NCI-H1436 (cell line): Measurements from ENCODE around the gene SLC38A2.

Source experiments
- DNase-seq: peaks from one replicate; lab custom pipeline; 2025; lab: John Stamatoyannopoulos, UW

The SLC38A2 gene

DNA sequence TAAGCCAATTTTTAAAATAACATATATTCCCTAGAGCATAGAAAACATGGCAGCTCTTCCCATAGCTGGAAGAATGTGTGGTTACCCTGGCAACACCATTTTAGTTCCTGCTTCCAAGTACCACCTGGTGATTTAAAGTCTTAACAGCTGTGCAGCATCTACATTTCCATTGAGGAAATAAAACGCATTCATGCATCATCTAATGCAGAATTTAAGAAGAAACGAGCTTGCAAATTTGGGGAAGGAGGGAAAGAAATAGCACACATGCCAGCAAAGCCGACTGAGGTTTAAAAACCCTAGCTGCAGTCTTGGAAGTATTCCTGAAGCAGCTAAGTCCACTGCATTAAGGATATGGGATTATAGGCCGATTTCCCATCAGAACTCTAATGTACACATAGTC lies 22.8 kb upstream of the SLC38A2 start:
- no peak for DNase-seq

- DNase-seq: no peak
These were observed 19.1 kb upstream of the SLC38A2 start for GRCh38 chr12:46391630-46392029.

GRCh38 chr12:46390881-46391280 lies 18.3 kb upstream of the SLC38A2 start:
- DNase-seq: no peak

- no peak for DNase-seq
These were observed 17.7 kb upstream of the SLC38A2 start for GRCh38 chr12:46390304-46390703.

DNA sequence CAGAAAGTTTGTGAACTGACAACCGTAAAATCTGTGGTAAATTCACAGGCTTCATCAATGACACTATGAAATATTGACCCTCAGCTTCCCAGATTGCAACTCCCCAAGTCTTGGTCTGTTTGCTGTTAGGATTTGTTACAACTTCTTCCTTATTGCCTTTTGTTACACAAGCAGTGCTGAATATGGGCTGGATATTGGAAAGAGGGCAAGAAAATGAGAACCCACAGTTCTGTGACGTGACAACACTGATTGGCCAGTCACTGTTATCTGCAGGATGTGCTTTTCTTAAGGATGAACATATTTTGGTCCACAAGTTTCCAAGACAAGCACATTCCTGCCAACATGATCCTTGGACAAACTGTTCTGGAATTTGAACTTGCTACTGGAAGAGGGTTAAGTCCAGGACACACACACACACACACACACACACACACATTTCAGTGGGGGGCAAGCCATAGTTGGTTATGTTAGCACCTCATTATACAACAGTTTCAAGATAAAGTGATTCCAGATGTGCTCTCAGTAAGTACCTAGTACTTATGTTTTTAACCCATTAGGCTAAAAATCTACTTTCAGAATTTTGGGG lies 16.6 kb upstream of the SLC38A2 start:
- DNase-seq: no peak

DNA sequence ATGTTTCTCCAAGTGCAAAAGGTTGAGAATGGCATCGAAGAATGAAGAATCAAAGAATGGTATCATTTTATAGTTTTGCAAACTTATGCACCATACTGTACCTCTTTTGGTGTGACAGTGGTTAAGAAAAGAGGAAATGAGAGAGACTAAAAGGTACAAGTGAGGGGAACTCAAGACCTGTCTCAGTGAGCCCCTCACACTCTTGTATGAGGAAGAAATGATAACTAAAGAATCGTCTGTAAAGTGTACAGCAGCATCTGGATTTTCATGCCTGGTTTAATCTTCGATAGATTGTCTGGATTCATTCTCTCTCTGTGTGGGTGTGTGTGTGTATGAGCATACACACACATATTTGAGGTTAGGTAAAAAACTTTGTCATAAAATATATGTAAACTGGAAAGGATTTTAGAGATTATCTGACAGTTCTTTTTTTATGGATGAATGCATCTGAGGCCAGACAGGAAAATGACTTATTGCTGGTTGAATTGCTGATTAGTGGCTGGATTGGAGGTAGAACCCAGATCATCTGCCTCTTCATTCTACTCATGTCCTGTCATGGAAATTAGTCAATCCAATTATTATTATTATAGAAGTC lies 16.0 kb upstream of the SLC38A2 start:
- no peak for DNase-seq

DNA sequence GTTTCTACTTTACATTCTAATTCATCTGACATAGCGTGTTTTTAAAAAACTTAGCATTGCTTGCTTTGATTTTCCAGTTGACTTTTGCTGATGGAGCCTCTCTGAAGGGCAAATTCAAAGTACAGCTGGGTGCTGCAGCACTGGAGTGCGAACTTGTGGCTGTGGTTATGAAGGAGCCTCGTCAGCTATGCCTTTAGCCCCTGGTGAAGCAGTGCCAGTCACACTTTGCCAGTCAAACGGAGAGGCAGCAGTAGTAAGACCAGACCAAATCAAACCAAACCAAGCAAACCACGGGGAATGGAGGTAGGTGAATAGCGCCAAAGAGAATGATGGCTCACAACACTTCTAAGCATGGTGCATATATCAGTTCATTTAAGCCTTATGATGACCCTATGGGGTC lies 15.1 kb upstream of the SLC38A2 start:
- DNase-seq: no peak

DNA sequence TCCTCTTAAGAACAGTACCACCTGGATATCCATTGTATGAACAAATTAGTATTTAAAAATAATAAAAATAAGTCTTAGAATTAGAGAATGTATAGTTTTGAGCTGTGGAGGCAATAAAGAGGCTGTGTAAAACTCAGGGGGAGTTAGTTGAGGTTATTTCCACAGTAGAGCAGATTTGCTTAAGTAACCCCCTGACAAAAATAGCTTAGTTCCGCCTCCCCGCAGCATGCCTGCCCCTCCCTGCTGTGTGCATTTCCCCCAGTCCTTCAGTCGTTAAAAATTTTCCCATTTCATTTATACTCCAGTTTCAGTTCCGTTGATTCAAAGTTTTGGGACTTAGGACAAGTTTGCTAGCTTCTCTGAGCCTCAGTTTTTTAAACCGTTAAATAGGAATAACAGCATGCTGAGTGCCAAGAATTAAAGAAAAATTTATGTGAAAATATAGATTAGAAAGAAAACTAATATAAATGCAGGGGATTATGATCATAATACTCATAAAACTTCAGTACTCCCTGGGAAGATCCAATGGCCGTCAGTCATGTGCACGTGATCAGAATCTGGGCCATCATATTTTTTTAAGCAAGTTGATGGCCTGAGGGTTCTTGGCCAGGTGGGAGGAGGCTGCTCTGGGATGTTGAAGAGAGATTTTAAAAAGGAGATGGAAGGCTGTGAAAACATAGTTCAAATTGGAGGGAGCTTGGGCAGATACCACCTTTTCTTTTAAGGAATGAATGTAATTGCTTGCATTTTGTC lies 14.5 kb upstream of the SLC38A2 start:
- DNase-seq: no peak

DNA sequence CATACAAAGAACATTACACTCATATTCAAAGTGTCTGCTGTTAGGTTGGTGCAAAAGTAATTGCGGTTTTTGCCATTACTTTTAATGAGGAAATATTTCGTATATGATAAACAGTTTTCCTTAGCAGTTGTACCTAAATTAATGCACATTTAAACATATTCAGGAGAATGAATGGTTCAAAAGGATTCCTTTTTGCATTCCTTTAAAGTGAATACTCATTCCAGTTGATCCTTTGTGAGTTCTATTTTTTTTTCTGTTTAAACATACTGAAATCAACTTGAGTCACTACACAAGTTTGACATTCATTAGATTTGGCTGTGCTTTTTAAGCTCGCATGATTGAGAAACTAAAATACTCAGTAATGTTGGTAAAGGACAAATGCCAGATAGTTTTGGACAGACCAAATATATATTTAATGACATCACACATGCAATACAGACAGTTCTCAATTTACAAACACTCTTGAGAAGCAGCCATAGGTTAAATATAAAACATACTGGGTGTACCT lies 13.8 kb upstream of the SLC38A2 start:
- DNase-seq: no peak

DNA sequence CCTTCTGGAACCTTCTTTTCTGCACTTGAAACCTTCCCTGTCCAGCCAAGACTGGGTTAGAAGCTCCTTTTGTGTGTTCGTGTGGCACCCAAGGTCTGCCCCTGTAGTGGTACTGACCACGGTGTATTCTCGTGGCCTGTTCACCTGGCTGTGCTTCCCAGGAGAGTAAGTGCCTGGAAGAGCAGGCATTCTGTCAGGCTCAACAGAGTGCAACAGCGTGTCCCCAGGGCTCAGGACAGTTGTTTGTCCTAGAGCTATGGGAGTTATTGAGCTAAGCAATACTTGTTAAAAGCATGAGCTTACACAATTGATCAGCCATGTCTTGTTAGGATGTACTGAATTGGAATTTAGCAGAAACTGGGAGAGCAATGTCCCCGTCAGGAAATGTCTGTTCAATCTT lies 12.9 kb upstream of the SLC38A2 start:
- DNase-seq: no peak

- no peak for DNase-seq
These were observed 12.1 kb upstream of the SLC38A2 start for GRCh38 chr12:46384451-46385309.

GRCh38 chr12:46383654-46384450 lies 11.3 kb upstream of the SLC38A2 start:
- peak; percentile 46 for DNase-seq

GRCh38 chr12:46382964-46383653 lies 10.5 kb upstream of the SLC38A2 start:
- peak; percentile 94 for DNase-seq

DNA sequence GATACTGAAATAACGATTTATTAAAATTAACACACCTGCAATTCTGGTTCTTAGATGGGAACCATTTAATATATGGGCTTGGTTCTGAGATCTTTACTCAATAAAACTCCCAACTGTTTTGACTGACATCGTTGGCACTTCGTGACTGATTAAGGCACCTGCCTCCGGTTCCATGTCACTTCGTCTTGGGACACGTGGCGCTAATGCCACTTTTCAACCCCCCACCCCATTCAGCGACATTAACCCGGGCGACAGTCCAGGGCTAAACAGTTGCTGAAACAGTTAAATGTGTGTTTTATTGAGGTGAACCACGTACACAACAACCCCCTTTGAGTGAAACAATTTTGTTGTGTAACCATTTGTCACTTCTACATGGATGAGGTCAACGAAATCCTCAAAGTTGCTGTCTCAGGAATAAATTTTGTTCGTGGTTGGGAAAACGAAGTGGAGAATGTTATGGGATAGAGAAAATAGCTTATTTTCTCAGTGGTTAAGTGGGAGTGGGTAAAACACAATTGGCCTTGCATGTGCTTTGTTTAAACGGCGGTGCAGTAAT lies 9.9 kb upstream of the SLC38A2 start:
- DNase-seq: no peak

DNA sequence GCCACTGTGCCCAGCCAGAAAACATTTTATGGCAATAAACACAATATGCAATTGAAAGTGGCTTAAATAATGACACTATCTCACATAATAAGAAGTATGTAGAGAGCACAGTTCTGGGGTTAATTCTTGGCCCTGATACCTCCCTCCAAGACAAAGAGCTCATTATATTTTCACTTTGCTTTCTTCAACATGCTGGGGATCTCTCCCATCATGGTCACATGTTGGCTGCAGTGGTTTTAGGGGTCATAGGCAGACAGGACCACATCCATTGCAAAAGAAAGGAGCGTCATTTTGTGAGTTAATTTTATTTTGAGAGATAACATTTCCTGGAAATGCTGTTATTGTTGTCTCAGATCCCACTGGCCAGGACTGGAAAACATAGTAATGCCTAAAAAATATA lies 8.3 kb upstream of the SLC38A2 start:
- DNase-seq: no peak

GRCh38 chr12:46380022-46380796 lies 7.6 kb upstream of the SLC38A2 start:
- no peak for DNase-seq

DNA sequence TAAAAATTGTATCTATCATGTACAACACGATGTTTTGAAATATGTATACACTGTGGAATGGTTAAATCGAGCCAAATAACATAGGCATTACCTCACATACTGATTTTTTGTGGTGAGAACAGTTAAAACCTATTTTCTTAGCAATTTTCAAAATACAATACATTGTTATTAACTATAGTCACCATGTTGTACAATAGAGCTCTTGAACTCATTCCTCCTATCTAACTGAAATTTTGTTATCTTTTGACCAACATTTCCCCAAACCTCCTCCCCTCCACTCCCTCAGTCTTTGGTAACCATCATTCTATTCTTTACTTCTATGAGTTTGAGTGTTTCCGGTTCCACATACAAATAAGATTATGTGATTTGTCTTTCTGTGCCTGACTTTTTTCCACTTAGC lies 6.8 kb upstream of the SLC38A2 start:
- DNase-seq: no peak

DNA sequence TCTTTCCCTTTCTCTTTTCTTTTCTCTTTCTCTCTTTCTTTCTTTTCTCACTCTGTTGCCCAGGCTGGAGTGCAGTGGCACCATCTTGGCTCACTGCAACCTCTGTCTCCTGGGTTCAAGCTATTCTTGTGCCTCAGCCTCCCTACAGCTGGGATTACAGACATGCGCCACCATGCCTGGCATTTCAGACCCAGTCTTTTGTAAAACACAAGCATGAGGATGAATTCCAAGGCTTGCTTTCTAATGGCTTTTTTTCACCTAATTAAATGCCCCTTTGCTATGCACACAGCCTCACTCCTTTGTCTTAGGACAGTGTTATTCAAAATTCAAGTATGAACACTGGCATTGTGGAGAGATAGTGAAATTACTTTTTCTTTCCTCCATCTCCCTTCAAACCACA lies 6.0 kb upstream of the SLC38A2 start:
- no peak for DNase-seq

GRCh38 chr12:46377678-46378077 lies 5.1 kb upstream of the SLC38A2 start:
- DNase-seq: no peak

DNA sequence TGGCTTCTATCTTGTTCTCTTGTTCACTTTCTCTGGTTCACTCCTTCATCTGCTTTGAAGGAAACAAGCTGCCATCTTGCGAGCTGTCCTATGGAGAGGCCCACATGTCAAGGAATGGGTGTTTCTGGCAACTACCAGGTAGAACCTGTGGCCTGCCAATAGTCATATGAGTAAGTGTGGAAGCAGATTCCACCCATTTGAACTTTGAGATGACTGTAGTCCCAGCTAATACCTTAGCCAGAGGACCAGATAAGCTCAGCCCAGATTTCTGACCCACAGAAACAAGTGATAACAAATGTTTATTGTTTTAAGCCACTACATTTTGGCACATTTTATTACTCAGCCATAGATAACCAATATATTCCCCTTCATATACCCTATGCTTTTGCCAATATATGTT lies 4.0 kb upstream of the SLC38A2 start:
- DNase-seq: no peak
